Urinary bladder (tissue), 4 donors: ENCODE results near the gene PPTC7. TPM values are rescaled to one million over a fixed set of nuclear protein-coding genes. Genes with fewer than 3 reads are reported as not detected.
A peak's percentile ranks its signal among the peaks of the same experiment; 100 is the strongest.
"Not testable (repeated sequence)": the region's sequence is repeated elsewhere in the genome, so short reads cannot be mapped to it uniquely, and the experiment has no call there.

ENCODE experiments used
- DNase-seq: peaks from one replicate; pipeline ENCODE4 v3.0.0-alpha.2; 2015; ENCODE audit errors: extremely low spot score
- H3K27ac ChIP-seq: one replicate; pipeline ENCODE4 v1.5.1; 2013; ENCODE audit warnings: low read depth, mild to moderate bottlenecking, moderate library complexity
- H3K36me3 ChIP-seq: one replicate; pipeline ENCODE4 v1.6.1; 2013; ENCODE audit warnings: mild to moderate bottlenecking, moderate library complexity; ENCODE audit not compliant: insufficient read depth
- H3K4me1 ChIP-seq: one replicate; pipeline ENCODE4 v1.6.1; 2013; ENCODE audit warnings: mild to moderate bottlenecking, moderate library complexity; ENCODE audit not compliant: insufficient read depth
- H3K4me3 ChIP-seq: one replicate; pipeline ENCODE4 v1.5.1; 2013; ENCODE audit warnings: low read depth, low read length
- WGBS: extraction: QIAGEN DNeasy Blood & Tissue Kit; methylation state at CpG from one replicate; pipeline ENCODE4 v1.1.7; 2013; 5-methylcytosine and 5-hydroxymethylcytosine counted together
- polyA plus RNA-seq: library from polyadenylated mRNA; stranded (reverse); fragments of 200-250 nt; gene quantifications from one replicate; pipeline ENCODE4 v1.2.3, GENCODE V29; 2013
- total RNA-seq: library from RNA; depleted of rRNA; stranded (reverse); fragments of >200 nt; gene quantifications from one replicate; pipeline ENCODE4 v1.2.3, GENCODE V29; 2014
- donor health status: healthy with polysubstance abuse.
- donor health status: healthy.

The PPTC7 gene
- total and polyA plus RNA-seq, 2 donors, result 15.0 to 20.8 TPM

GRCh38 chr12:110528277-110528839, 54.8 kb downstream of the PPTC7 start:
- no peak for DNase-seq
- 94% methylated on average over 6 of the region's 6 CpGs for WGBS
- Histone ChIP-seq H3K27ac (no peak overlapping the region), H3K36me3 (no peaks in the 10 kb centered on the region), H3K4me1 (no peaks in the 10 kb centered on the region), H3K4me3 (no peak overlapping the region)

- H3K4me3 ChIP-seq, H3K36me3 ChIP-seq, DNase-seq, H3K27ac ChIP-seq, H3K4me1 ChIP-seq: not testable (repeated sequence)
- WGBS, result 85% methylated on average over 11 of the region's 11 CpGs
Measured at GRCh38 chr12:110520876-110521712, 62.0 kb downstream of the PPTC7 start.

GRCh38 chr12:110518014-110518413, 65.1 kb downstream of the PPTC7 start:
- 93% methylated on average over 8 of the region's 8 CpGs for WGBS
- H3K27ac ChIP-seq, H3K4me3 ChIP-seq, H3K4me1 ChIP-seq, H3K36me3 ChIP-seq, DNase-seq: not testable (repeated sequence)

GRCh38 chr12:110516995-110517394, 66.1 kb downstream of the PPTC7 start:
- H3K4me3 ChIP-seq, result no peak overlapping the region
- H3K4me1 ChIP-seq, result no peaks in the 10 kb centered on the region
- no peak overlapping the region for H3K27ac ChIP-seq
- no peak for DNase-seq
- no peaks in the 10 kb centered on the region for H3K36me3 ChIP-seq
- 88% methylated on average over 3 of the region's 3 CpGs for whole genome bisulfite sequencing

- DNase-seq, result no peak
- 68% methylated on average over 1 of the region's 1 CpG for WGBS
- Histone ChIP-seq H3K36me3 (no peaks in the 10 kb centered on the region), H3K4me3 (no peak overlapping the region), H3K27ac (no peak overlapping the region), H3K4me1 (no peaks in the 10 kb centered on the region)
Measured at GRCh38 chr12:110514363-110514762, 68.8 kb downstream of the PPTC7 start.

- 71% methylated on average over 6 of the region's 6 CpGs for WGBS
- H3K36me3 ChIP-seq, result no peaks in the 10 kb centered on the region
- no peak overlapping the region for H3K4me3 ChIP-seq
- H3K27ac ChIP-seq, result no peak overlapping the region
- no peaks in the 10 kb centered on the region for H3K4me1 ChIP-seq
- no peak for DNase-seq
Measured at GRCh38 chr12:110513842-110514241, 69.3 kb downstream of the PPTC7 start.

- H3K4me3 ChIP-seq, result no peak overlapping the region
- no peak overlapping the region for H3K27ac ChIP-seq
- H3K4me1 ChIP-seq, result no peaks in the 10 kb centered on the region
- no peak for DNase-seq
- WGBS, result 79% methylated on average over 4 of the region's 4 CpGs
- H3K36me3 ChIP-seq, result no peaks in the 10 kb centered on the region
Measured at GRCh38 chr12:110508071-110508586, 75.0 kb downstream of the PPTC7 start.

- DNase-seq, result no peak
- Histone ChIP-seq H3K4me3 (no peak overlapping the region), H3K27ac (no peak overlapping the region), H3K36me3 (no peaks in the 10 kb centered on the region), H3K4me1 (no peaks in the 10 kb centered on the region)
- WGBS, result 75% methylated on average over 3 of the region's 3 CpGs
Measured at GRCh38 chr12:110505332-110505731, 77.8 kb downstream of the PPTC7 start.

GRCh38 chr12:110503432-110503831, 79.7 kb downstream of the PPTC7 start:
- WGBS, result 47% methylated on average over 1 of the region's 1 CpG
- no peak for DNase-seq
- Histone ChIP-seq H3K4me1 (no peaks in the 10 kb centered on the region), H3K36me3 (no peaks in the 10 kb centered on the region), H3K27ac (no peak overlapping the region), H3K4me3 (no peak overlapping the region)

GRCh38 chr12:110501752-110502738, 81.1 kb downstream of the PPTC7 start, which contains the start of the genes RAD9B and VPS29:
Gene RAD9B (plus strand): TSS chr12:110502331. CDS start chr12:110502338, 7 bp downstream.
Gene VPS29 (minus strand): TSS chr12:110502111. CDS start chr12:110502051, 60 bp downstream.
- Histone ChIP-seq H3K27ac (peak within 1 kb of the TSS; percentile 87), H3K4me1 (no peaks in the 10 kb centered on the region), H3K36me3 (no peaks in the 10 kb centered on the region), H3K4me3 (peak within 1 kb of the TSS; percentile 70)
- DNase-seq, result peak; percentile 92
- 8% methylated on average over 61 of the region's 61 CpGs for WGBS

GRCh38 chr12:110501399-110501751, 81.7 kb downstream of the PPTC7 start:
- under 1% methylated on average over 17 of the region's 17 CpGs for WGBS
- DNase-seq, result peak; percentile 3
- peak overlapping the region; percentile 70 for H3K4me3 ChIP-seq
- no peaks in the 10 kb centered on the region for H3K36me3 ChIP-seq
- peak overlapping the region; percentile 87 for H3K27ac ChIP-seq
- no peaks in the 10 kb centered on the region for H3K4me1 ChIP-seq

GRCh38 chr12:110498984-110499706, 84.0 kb downstream of the PPTC7 start:
- 70% methylated on average over 4 of the region's 4 CpGs for WGBS
- H3K36me3 ChIP-seq, result no peaks in the 10 kb centered on the region
- no peak for DNase-seq
- H3K4me1 ChIP-seq, result no peaks in the 10 kb centered on the region
- no peak overlapping the region for H3K4me3 ChIP-seq
- H3K27ac ChIP-seq, result no peak overlapping the region
